GM19240 (cell line): ENCODE results near the gene DOCK1.

ENCODE experiments used
- DNase-seq: peaks from one replicate; pipeline ENCODE4 v3.0.0; 2011; ENCODE audit warnings: low spot score; ENCODE audit not compliant: insufficient read length

DOCK1 gene

DNA sequence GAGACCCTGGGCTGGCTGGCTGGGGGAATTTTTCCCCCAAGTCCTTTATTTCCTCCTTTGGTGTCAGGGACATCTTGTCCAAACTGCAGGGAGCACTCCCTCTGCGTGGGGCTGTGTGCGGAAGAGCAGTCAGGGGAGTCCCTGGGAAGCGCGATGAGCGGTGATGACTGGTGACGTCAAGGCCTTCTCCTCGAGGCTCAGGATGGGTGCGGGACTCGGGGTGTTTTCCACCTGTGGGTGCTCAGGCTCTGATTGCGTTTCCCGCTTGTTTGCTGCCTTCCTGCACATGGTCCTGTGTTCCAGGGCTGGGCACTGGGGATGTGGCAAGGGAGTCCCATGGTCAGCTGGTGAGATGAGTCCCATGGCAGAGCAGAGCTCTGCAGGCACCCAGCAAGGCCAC, 101.2 kb downstream of the DOCK1 start:
- DNase-seq = no peak

DNA sequence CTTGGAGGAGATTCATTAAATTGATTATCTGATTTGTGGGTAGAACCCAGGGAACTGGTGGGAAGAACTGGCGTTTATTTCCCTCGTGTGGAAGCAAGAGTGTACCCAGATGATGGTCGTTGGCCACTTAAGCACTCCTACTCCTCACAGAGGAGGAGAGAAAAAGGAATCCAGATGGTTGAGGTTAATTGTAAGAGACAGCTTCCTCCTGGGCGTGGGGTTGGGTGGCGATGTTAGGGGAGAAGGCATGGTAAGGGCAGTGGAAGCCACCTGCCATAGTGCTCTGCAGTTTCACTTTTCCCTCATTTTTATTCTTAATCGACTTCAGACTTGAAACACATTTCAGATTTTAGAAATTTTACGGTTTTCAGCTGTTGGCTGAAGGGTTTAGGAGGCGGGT, 104.1 kb downstream of the DOCK1 start:
- no peak for DNase-seq

DNA sequence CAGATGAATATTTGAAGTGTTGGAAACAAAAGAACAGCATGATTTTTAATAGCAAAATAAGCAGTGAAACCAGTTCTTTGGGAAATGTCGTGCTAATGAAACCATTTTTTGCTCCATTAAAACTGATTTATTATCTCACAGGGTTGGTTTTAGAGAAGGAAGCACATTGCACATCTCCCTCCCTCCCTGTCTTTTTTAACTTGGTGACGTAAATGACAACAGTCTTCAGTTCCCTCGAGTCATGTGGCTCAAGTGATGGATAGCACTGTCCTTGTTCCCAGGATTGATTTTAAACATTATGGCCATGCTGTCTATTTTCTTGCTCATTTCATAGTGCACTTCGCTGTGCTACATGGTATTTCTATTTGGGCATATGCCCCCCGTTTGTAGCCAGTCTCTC, 105.9 kb downstream of the DOCK1 start:
- DNase-seq = no peak

DNA sequence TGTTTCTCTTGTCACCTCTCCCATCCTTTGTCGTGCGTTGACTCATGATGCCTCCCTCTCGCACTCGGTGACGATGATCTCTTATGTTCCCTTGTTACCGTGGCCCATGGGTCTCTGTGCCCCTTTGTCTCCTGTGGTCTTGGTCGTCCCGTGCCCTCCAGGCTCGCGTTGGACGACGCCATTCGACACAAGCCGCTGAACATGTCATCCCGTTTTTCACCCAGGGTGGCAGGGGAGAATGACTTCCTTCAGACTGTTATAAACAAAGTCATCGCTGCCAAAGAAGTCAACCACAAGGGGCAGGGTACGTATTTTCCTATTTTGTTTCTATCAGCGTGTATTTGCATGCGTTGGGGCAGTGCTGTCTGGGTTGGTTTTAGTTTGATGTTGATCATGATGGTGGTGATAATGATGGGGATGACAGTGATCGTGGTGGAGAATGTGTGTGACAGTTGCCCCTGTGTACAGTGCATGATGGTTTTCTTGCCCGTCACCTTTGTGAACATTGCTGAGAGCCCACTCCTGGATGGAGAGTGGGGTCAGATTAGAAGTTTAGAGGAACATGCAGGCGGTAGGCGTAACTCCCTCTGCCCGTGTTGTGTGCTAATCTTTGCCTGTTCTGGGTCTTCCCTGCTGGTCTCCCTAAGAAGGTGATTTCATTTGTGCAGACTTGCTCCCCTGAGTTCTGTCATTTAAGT, 107.0 kb downstream of the DOCK1 start:
- DNase-seq = no peak

DNA sequence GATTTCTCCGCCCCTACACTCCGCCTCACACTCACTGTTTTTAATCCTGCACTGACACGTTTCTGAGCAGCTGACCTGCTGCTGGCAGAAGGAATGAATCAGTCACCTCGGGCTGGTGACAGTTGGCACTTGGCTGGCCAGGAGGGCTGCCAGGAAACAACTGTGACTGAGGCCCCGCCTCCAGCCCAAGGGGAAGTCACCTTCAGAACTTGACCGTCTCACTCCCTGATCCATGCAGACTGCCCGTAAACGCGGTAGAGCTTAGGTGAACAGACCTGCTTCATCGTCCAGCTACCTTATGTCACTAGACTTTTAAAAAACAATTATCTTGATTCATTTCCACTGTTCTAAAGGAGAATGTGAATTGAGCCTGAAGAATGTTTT, 107.5 kb downstream of the DOCK1 start:
- DNase-seq = no peak

DNA sequence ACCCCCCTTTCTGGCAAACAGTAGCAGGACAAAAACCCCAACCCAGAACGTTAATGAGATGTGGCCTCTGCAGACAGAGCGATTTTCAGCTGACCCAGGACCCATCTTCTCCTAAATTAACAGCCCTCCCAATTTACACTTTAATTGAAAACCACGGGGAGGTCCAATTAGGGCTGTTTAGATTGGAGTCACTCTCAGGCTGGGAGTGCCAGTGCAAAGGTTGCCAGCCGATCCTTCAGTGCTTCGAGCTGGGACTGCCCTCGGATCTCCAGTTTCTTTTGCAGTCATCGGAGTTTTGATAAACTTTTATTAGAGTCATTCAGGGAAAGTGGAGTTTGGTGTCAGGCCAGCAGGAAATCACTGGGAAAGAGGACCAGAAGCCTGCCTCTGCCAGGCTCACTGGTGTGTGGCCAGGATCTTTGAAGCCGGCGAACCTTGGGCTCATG, 108.0 kb downstream of the DOCK1 start:
- no peak for DNase-seq

DNA sequence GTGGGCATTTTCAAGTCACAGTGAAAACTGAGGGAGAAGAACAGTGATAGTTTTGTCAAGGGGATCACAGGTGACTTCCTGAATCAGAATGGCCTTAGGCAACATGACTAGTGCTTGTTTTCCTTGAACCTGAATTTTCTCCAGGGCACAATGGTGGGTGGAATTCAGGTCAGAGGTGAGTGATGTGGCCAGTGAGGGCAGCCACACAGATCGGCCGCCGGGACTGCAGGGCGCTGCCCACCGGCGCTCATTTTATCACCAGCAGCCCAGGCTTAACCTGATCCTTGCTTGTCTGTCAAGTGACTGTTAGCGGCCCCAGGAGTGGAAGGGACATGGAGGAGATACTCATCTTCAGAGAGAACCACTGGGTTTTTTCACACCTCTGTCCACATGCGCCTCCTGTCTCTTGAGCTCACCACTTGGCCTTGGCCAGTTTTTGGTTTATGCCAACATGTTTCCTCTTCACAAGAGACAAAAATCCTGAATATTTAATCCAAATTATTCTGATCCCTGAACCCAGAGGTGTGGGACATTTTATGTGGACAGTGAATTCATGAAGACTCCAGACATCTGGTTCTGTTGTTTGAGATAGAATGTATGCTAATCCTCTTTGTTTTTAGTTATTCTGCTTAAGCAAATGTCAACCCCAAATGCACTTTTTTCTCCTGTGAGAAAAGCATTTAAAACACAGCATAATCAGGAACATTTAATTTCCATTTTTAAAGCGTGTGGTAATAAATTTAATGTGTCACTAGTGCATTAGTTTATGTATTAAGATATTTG, 108.7 kb downstream of the DOCK1 start:
- no peak for DNase-seq

DNA sequence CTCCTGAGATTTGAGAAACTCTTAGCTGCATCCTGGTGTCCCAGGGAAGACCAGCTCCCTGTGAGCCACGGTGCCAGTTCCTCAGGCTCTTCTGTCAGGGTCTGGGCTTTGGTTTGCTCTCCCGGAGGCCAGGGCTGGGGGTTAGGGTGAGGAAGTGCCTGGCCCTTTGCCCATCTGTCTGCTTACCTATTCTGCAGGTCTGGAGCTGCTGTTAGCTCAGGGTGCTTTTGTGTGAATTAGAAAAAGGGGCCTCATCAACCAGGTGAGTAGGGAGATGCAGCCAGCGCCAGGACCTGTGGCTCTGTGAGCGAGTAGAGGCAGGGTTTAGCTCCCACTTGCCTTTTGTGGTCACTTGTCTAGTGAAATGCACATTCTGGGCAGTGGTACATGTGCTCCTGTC, 109.4 kb downstream of the DOCK1 start:
- no peak for DNase-seq

DNA sequence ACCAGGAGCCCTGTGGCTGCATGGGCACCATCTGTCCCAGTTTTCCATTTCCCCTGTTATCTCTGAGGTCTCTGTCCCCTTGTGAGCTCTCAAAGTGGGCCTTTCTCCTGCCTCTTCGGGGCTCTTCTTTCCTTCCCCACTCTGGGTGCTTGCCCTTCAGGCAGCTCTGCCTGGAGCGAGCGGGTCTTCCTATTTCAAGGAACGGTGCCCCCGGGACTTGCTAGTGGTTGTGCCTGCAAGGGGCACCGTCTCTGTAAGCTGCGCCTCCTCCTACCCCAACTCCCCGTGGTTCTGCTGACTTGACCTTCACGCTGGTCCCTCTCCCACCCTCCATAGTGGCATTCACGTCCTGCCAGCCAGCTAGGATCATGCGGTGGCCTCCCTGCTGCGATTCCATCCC, 110.1 kb downstream of the DOCK1 start:
- DNase-seq = no peak

DNA sequence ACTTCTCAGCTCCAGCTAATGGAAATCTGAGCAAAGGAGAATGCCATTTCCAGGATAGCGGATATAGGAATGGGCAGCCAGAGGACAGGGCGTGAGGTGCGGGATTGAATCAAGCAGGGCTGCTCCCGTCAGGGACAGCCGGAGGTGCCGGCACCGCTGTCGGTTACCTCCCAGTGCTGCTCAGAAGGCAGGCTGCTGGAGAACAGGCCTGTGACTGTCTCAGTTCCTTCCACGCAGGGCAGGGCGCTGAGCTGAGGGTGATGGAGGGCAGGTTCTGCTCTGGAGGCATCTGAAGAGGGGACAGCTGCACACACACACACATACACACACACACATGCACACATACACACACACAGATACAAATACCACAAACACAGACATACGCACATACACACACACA, 111.1 kb downstream of the DOCK1 start:
- no peak for DNase-seq

DNA sequence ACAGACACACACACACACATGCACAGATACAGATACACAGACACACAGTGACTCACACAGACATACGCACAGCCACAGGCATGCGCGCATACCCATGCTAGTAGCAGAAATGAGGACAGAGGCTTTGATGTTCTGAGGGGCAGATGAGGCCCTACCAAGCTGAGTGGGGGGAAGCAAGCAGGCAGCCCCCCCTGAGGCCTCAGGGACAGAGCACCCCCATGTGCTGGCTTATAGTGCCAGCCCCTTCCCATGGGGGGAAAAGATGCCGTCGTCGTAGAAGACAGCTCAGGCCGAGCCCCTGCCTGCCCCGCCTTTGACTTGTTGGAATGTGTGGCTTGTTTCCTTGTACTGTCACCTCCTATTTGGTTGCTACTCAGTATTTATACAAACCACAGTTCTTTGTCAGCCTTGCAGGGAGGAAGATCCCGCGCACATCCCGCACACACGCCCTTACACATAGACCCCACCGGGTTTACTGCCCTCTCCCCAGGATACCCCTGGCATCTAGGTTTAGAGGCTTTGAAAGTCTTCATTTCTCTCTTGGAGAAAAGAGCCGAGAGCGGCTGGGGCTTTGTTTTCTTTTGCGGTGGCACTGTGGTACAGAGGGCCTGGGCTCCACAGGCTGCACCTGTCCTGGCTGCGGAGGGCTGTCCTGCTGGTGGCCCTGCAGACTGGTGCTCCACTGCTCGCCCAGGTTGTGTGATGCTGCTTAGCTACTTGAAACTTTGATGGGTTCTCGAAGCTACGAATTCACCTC, 112.5 kb downstream of the DOCK1 start:
- no peak for DNase-seq

DNA sequence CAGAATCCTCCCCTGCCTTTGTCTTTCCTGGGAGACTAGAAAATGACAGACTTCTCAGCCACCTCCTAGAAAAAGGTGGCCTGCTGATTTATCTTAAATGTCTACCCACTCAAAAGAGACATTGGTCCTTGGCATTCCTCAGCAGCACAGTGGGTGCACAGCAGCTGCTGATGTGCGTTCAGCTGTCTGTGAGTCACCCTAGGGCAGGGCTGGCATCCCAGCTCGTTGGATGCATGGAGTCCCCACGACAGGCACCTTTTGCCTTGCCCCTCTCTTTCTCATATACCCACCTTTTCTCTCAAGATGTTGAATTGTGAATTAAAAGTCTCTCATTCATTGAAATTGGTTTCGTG, 113.0 kb downstream of the DOCK1 start:
- DNase-seq = no peak

DNA sequence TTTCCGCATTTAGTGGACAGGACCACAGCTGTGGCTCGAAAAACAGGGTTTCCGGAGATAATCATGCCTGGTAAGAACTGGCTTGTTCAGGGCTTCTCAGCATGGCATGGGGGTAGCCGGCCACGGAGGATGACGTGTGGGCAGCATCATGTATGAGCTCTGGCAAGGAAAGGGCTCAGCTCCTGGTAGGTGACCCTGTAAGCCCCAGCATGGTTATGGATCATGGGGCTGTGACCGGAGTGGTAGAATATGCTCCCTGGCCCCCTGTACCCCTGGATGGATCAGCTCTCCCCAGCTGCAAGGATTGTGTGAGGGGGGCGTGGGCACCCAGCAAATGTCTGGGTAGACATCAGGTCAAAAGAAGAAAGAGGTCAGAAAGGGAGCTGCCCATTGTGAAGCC, 113.5 kb downstream of the DOCK1 start:
- no peak for DNase-seq

DNA sequence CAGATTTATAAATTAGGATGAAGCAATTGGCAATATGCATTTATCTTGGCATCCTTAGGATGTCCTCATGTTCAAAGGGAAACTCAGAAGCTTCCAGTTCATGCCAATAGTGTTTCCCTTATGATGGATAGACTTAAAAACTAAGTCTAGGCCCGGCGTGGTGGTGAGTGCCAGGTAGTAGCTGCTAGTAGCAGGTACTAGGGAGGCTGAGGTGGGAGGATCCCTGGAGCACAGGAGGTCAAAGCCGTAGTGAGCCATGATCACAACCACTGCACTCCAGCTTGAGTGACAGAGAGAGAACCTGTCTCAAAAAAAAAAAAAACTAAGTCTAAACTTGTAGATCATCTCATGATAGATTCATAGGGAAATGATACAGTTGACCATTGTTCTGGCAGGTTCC, 115.0 kb downstream of the DOCK1 start:
- no peak for DNase-seq

DNA sequence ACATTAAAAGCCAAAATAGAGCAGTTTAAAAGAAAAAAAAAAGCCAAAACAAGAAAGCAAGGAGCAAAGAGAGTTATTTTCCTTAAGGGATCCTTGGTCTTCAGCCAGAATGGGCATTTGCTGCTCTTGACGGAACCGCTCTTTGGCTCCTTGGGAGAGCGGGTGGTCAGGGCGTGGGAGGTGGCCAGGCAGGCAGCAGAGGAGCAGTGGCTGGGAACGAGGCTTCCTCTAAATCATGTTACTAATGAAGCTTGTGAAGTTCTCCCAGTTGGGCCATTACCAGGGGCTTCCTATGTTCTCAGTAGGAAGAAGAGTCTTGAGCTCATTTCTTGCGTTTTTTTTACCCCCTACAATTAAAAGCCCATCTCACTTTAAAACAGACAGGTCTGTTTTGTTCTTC, 116.6 kb downstream of the DOCK1 start:
- no peak for DNase-seq

DNA sequence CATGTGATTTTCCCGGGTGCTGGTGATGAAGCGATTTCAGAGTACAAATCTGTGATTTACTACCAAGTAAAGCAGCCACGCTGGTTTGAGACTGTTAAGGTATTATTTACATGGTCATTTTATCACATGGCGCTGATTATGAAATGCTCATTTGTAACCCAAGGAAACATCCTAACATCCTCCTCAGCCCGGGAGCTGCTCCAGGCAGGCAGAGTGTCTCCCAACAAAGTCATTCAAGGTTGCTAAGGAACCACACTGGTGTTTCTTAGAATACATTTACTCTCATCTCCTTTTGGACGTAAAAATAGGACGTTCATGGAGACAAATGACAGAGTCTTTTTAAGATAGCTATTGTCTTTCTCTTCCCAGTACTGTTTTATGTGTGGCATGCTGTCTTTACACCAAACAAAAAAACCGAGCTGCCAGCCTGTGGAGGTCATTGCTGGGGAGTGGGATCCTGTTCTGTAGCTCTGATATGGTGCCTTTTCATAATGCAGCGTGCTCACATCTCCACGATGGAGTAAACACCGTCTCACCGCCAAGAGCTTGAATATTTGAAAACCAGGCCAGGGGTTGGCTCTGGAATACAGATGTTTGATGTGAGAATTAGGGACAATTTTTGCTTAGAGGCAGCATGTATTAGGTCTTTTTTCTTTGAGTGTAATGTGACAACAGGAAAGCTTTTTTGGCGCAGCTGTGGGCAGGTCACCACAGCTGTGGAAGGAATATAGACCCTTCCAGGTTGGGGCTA, 119.6 kb downstream of the DOCK1 start:
- no peak for DNase-seq

DNA sequence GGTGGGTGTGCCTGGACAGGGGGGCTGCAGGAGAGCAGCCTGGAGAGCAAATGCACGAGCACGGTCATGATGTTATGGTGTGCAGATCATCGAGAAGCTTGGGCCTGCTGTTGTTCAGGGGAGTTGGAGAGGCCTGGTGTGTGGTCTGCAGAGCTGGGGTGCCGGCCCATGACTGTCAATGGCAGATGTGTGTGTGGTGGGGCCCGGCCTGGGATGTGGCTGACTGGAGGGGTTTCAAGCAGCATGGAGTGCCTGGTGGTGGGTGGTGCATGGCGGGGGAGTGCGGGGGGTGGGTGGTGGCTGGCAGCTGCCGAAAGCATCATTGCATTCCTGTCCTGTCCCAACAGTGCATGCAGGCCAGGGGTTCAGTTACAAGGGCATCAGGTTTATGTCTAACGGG, 122.6 kb downstream of the DOCK1 start:
- no peak for DNase-seq

DNA sequence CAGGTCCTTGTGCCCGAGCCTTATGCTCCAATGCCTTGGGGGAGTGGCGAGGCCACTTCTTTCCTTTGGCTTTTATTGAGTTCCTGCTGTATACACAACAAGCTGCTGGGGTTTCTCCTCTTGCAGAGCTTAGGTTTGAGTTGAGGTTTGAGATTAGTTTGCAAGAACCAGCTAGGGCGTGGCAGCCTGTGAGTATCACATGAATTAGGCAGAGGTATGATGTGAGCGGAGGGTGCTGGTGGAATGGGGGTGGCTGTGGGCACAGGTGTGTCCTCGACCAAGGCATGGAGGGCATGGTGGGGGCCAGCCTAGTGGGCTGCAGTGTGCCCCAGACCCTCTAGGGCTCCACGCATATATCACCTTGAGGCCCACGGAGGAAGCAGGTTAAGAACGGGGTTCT, 123.3 kb downstream of the DOCK1 start:
- no peak for DNase-seq

DNA sequence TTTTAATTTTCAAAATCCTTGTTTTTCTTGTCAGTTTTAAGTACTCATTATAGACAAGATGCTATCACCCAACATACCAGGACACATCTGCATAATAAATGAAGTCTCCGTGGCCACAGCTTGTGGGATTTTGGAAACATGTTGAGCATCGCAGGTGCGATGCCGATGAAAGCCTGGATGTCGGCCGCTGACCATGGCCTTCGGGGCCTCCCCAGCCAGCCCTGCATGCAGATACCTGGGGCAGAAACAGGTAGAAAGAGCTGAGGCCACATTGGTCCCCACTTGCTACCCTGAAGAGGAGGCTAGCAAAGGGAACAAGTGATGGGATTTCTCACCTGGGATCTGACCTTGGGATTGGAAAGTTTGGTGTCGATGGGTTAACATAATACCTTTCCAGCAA, 123.8 kb downstream of the DOCK1 start:
- DNase-seq = no peak

DNA sequence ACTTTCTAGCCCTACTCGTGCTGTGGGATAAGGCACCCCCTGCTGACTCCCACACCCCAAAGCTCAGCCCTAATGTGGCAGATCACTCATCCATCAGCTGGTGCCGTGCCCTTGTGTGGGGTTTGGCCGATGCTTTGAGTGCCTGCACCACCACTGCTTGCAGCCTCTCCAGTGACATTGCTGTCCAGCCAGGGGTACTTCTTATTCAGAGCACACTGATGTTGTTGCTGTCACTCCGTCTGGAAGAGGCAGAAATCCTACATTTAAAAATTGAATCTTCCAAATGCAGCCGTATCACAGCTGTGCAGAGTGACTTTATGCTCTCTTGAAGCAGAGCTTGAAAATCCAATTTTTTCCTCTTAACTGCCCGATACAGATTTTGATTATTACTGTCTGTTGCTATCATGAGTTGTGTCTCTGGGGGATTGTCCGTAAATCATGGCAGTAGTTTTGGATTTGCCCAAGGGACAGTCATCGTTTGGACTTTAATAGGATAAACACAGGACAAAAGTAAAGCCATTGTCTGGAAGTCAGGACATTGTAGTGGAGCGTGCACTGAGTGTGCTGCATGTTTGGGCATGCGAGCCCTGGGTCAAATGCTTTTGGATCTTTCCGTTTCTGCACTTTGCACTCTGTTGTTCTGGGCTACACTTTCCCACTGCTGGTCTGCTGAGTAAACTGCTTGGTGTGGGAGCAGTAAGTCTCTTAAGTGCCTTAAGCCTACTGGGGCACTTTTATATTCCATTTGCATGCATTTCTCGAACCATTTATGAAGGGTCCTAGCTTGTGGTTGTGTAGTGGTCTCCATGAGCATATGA, 128.2 kb downstream of the DOCK1 start:
- DNase-seq = no peak

DNA sequence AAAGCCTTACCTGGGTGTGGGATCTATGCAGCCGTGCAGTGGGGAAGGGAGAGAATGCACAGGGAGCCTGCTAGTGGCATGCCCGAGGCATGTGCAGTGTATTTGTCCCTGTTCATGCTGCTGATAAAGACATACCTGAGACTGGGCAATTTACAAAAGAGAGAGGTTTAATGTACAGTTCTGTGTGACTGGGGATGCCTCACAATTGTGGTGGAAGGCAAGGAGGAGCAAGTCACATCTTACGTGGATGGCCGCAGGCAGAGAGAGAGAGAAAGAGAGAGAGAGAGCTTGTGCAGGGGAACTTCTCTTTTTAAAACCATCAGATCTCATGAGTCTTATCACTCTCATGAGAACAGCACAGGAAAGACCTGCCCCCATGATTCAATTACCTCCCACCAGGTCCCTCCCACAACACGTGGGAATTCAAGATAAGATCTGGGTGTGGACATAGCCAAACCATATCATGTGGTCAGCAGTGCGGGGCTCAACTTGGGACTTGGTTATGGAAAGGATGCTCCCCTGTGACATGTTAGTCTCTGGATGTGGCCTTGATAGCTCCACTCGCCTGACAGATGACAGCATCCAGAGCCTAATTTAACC, 128.9 kb downstream of the DOCK1 start:
- no peak for DNase-seq
